H9 (cell line): ENCODE results near the gene EPB41L4A. TPM values are rescaled to one million over a fixed set of nuclear protein-coding genes. Genes with fewer than 3 reads are reported as not detected.

Experiments used
- DNase-seq: peaks from one replicate; pipeline ENCODE4 v3.0.0-alpha.2; 2017
- H2AFZ ChIP-seq: one replicate; pipeline ENCODE4 v1.6.1; 2013; ENCODE audit warnings: mild to moderate bottlenecking, low read length, control low read depth, moderate library complexity
- H2AK5ac ChIP-seq: 2 replicates; pipeline ENCODE4 v1.6.1; 2013; ENCODE audit warnings: low read length, control low read depth, mixed read lengths; ENCODE audit not compliant: insufficient read length
- H2BK120ac ChIP-seq: one replicate; pipeline ENCODE4 v1.6.1; 2013; ENCODE audit warnings: low read depth, mild to moderate bottlenecking, low read length, control low read depth, inconsistent platforms; ENCODE audit not compliant: poor library complexity, severe bottlenecking
- H2BK12ac ChIP-seq: 2 replicates; pipeline ENCODE4 v1.6.1; 2013; ENCODE audit warnings: low read length, control low read depth, mixed read lengths, low read depth; ENCODE audit not compliant: insufficient read length
- H2BK15ac ChIP-seq: 2 replicates; pipeline ENCODE4 v1.6.1; 2013; ENCODE audit warnings: low read depth, low read length, control low read depth
- H2BK20ac ChIP-seq: one replicate; pipeline ENCODE4 v1.6.1; 2013; ENCODE audit warnings: low read depth, mild to moderate bottlenecking, low read length, control low read depth, inconsistent platforms; ENCODE audit not compliant: poor library complexity, severe bottlenecking
- H2BK5ac ChIP-seq: 2 replicates; pipeline ENCODE4 v1.6.1; 2013; ENCODE audit warnings: low read length, control low read depth, mixed read lengths; ENCODE audit not compliant: insufficient read length
- H3K14ac ChIP-seq: 2 replicates; pipeline ENCODE4 v1.6.1; 2013; ENCODE audit warnings: low read length, control low read depth; ENCODE audit not compliant: insufficient read depth
- H3K18ac ChIP-seq: 2 replicates; pipeline ENCODE4 v1.6.1; 2013; ENCODE audit warnings: low read depth, mild to moderate bottlenecking, mixed read lengths, low read length, control low read depth; ENCODE audit not compliant: insufficient read length
- H3K23ac ChIP-seq: 2 replicates; pipeline ENCODE4 v1.6.1; 2013; ENCODE audit warnings: low read length, control low read depth, mixed read lengths, low read depth; ENCODE audit not compliant: insufficient read length
- H3K23me2 ChIP-seq: 2 replicates; pipeline ENCODE4 v1.6.1; 2013; ENCODE audit warnings: low read depth, mild to moderate bottlenecking, mixed read lengths, low read length, control low read depth; ENCODE audit not compliant: insufficient read length, poor library complexity, severe bottlenecking
- H3K27ac ChIP-seq: 2 replicates; pipeline ENCODE4 v1.5.1; 2013; ENCODE audit warnings: low read length, control low read depth, mixed read lengths, low read depth; ENCODE audit not compliant: insufficient read length
- H3K27me3 ChIP-seq: 2 replicates; pipeline ENCODE4 v1.6.1; 2013; ENCODE audit warnings: low read length, control low read depth, inconsistent platforms; ENCODE audit not compliant: insufficient read depth
- H3K4ac ChIP-seq: 2 replicates; pipeline ENCODE4 v1.6.1; 2013; ENCODE audit warnings: low read depth, mild to moderate bottlenecking, control low read depth, inconsistent platforms, low read length, moderate library complexity
- H3K4me1 ChIP-seq: 2 replicates; pipeline ENCODE4 v1.6.1; 2013; ENCODE audit warnings: low read length, control low read depth, inconsistent platforms; ENCODE audit not compliant: insufficient read depth
- H3K4me2 ChIP-seq: 2 replicates; pipeline ENCODE4 v1.6.1; 2013; ENCODE audit warnings: low read length, control low read depth, mixed read lengths; ENCODE audit not compliant: insufficient read length, insufficient read depth
- H3K56ac ChIP-seq: 2 replicates; pipeline ENCODE4 v1.6.1; 2013; ENCODE audit warnings: low read depth, mild to moderate bottlenecking, mixed read lengths, low read length, control low read depth; ENCODE audit not compliant: insufficient read length
- H3K79me1 ChIP-seq: 2 replicates; pipeline ENCODE4 v1.6.1; 2013; ENCODE audit warnings: low read depth, mild to moderate bottlenecking, moderate library complexity, low read length, control low read depth, inconsistent platforms; ENCODE audit not compliant: insufficient read depth, poor library complexity, severe bottlenecking
- H3K79me2 ChIP-seq: 2 replicates; pipeline ENCODE4 v1.6.1; 2013; ENCODE audit warnings: low read length, control low read depth, inconsistent platforms; ENCODE audit not compliant: insufficient read depth
- H3K9ac ChIP-seq: 2 replicates; pipeline ENCODE4 v1.6.1; 2013; ENCODE audit warnings: low read length, control low read depth, mixed read lengths; ENCODE audit not compliant: insufficient read length; ENCODE audit errors: extremely low read depth
- H3K9me3 ChIP-seq: one replicate; pipeline ENCODE4 v1.6.1; 2013; ENCODE audit warnings: low read depth, low read length, inconsistent platforms; ENCODE audit not compliant: control insufficient read depth
- H3T11ph ChIP-seq: one replicate; pipeline ENCODE4 v1.6.1; 2013; ENCODE audit warnings: mild to moderate bottlenecking, low read length, control low read depth, inconsistent platforms
- H4K20me1 ChIP-seq: one replicate; pipeline ENCODE4 v1.6.1; 2013; ENCODE audit not compliant: control insufficient read depth, insufficient read length, insufficient read depth
- H4K5ac ChIP-seq: 2 replicates; pipeline ENCODE4 v1.6.1; 2013; ENCODE audit warnings: low read depth, mild to moderate bottlenecking, mixed read lengths, low read length, control low read depth; ENCODE audit not compliant: insufficient read length
- H4K8ac ChIP-seq: replicated peaks from 2 replicates; pipeline ENCODE4 v1.6.1; 2013; ENCODE audit warnings: low read length, control low read depth, mixed read lengths, low read depth; ENCODE audit not compliant: insufficient read length
- H4K91ac ChIP-seq: 2 replicates; pipeline ENCODE4 v1.6.1; 2013; ENCODE audit warnings: low read depth, mild to moderate bottlenecking, moderate library complexity, mixed read lengths, low read length, control low read depth; ENCODE audit not compliant: insufficient read length
- H3K27ac Mint-ChIP-seq, 3 experiments: 2 replicates in 2 of 3; 3 replicates in 1 of 3; pipeline ENCODE4 v1.8.0; 2020 to 2021; ENCODE audit warnings: mixed read lengths in 3 of 3, mild to moderate bottlenecking in 1 of 3, moderate library complexity in 1 of 3
- H3K27me3 Mint-ChIP-seq: 2 replicates; pipeline ENCODE4 v1.8.0; 2021; ENCODE audit warnings: low read depth, mild to moderate bottlenecking, moderate library complexity, mixed read lengths
- H3K36me3 Mint-ChIP-seq, 3 experiments: 2 replicates in 2 of 3; 3 replicates in 1 of 3; pipeline ENCODE4 v1.8.0; 2020 to 2021; ENCODE audit warnings: low read depth in 3 of 3, mixed read lengths in 3 of 3; ENCODE audit not compliant: insufficient read depth in 1 of 3
- H3K4me1 Mint-ChIP-seq, 2 experiments: 2 replicates each; pipeline ENCODE4 v1.8.0; 2020; ENCODE audit warnings: mixed read lengths in 2 of 2
- H3K4me3 Mint-ChIP-seq, 2 experiments: 2 replicates in 1 of 2; 3 replicates in 1 of 2; pipeline ENCODE4 v1.8.0; 2020 to 2021; ENCODE audit warnings: mild to moderate bottlenecking in 2 of 2, mixed read lengths in 2 of 2, moderate library complexity in 1 of 2
- H3K9me3 Mint-ChIP-seq, 2 experiments: 2 replicates in 1 of 2; 3 replicates in 1 of 2; pipeline ENCODE4 v1.8.0; 2020; ENCODE audit warnings: mild to moderate bottlenecking in 2 of 2, mixed read lengths in 2 of 2, moderate library complexity in 1 of 2
- CTCF ChIP-seq: fragments of 200-600 bp; sonication (generic); conservative IDR thresholded peaks from 3 replicates; pipeline ENCODE4 v1.8.0; 2021; ENCODE audit warnings: antibody characterized with exemption, mild to moderate bottlenecking
- WGBS: extraction: QIAGEN DNeasy Blood & Tissue Kit; methylation state at CpG from one replicate; pipeline ENCODE4 v1.1.7; 2013; ENCODE audit warnings: missing lambda C conversion rate, low lambda C conversion rate, mixed read lengths; ENCODE audit not compliant: insufficient read length; ENCODE audit errors: extremely low coverage; 5-methylcytosine and 5-hydroxymethylcytosine counted together
- total RNA-seq: library from RNA; stranded (reverse); gene quantifications from 2 replicates; pipeline ENCODE4 v1.2.1, GENCODE V29; 2021

The EPB41L4A gene
- total RNA-seq, 1 experiment from 2014 or later = 4.9 TPM

GRCh38 chr5:112308608-112309007 lies 110.5 kb downstream of the EPB41L4A start:
- H3K9me3 ChIP-seq = no peaks in the 10 kb centered on the region
- DNase-seq = no peak
- Mint-ChIP-seq H3K36me3 (no peaks in the 10 kb centered on the region), H3K27ac (no peak overlapping the region), H3K9me3 (no peaks in the 10 kb centered on the region), H3K4me1 (peaks cover 2 to 10% of the 10 kb centered on the region in 2 experiments; a peak in 1 of 4 replicates), H3K4me3 (no peak overlapping the region), H3K27me3 (no peaks in the 10 kb centered on the region)
- no peak overlapping the region for H2BK20ac ChIP-seq
- no peak overlapping the region for H3K9ac ChIP-seq
- no peak overlapping the region for H3K27ac ChIP-seq
- no peak overlapping the region for H3K4me2 ChIP-seq
- no peak overlapping the region for H3K23ac ChIP-seq
- H2BK15ac ChIP-seq = no peak overlapping the region
- no peaks in the 10 kb centered on the region for H3K23me2 ChIP-seq
- H4K20me1 ChIP-seq = no peaks in the 10 kb centered on the region
- H2BK120ac ChIP-seq = no peak overlapping the region
- no peak overlapping the region for H3K56ac ChIP-seq
- no CpG with 5 or more reads among the region's 1 CpG for WGBS
- no peak for TF ChIP-seq CTCF
- no peak overlapping the region for H4K8ac ChIP-seq
- H2BK12ac ChIP-seq = no peak overlapping the region
- no peak overlapping the region for H2BK5ac ChIP-seq
- no peaks in the 10 kb centered on the region for H3K27me3 ChIP-seq
- no peaks in the 10 kb centered on the region for H3K79me1 ChIP-seq
- H4K5ac ChIP-seq = no peak overlapping the region
- H4K91ac ChIP-seq = no peak overlapping the region
- no peaks in the 10 kb centered on the region for H3K79me2 ChIP-seq
- no peak overlapping the region for H2AK5ac ChIP-seq
- H3K4me1 ChIP-seq = peaks cover 4% of the 10 kb centered on the region; the same call in 1 of the 2 replicates
- H3K4ac ChIP-seq = no peak overlapping the region
- no peak overlapping the region for H3K14ac ChIP-seq
- no peak overlapping the region for H3K18ac ChIP-seq
- no peak overlapping the region for H2AFZ ChIP-seq
- no peak overlapping the region for H3T11ph ChIP-seq
